ENCODE results near the gene SH3RF1. TPM values are rescaled to one million over a fixed set of nuclear protein-coding genes. Genes with fewer than 3 reads are reported as not detected.

The SH3RF1 gene
- total RNA-seq, 2 donors from 2014 or later = 7.8 to 12.4 TPM

GRCh38 chr4:169189372-169189771, 81.4 kb downstream of the SH3RF1 start:
- DNase-seq (ENCODE audit: low spot score) = no peak
- Histone ChIP-seq H3K27ac (no peak overlapping the region), H3K9me3 (no peaks in the 10 kb centered on the region), H3K36me3 (no peaks in the 10 kb centered on the region), H3K4me1 (no peaks in the 10 kb centered on the region), H3K4me3 (no peak overlapping the region), H3K27me3 (no peaks in the 10 kb centered on the region)
- no peak for TF ChIP-seq CTCF (IDR thresholded peaks at IDR 0.05)

DNA sequence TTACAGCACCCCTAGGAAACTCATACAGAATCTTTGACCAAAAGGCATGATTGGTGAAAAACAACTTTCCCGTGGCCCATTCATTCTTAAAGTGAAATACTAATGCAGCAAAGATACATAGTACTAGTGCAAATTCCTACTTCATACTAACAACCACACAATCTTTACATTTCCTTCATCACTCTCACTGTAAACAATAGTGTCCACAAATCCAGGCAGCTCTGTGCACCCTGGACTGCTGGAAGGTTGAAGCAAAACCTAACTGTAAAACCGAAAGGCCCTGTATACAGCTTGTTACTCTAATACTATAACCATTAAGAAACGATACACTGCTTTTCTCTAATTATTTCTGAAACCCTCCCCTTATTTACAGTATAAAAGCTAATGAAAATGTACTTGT, 82.6 kb downstream of the SH3RF1 start:
- Histone ChIP-seq H3K4me3 (no peak overlapping the region), H3K36me3 (no peaks in the 10 kb centered on the region), H3K27ac (no peak overlapping the region), H3K9me3 (no peaks in the 10 kb centered on the region), H3K4me1 (no peaks in the 10 kb centered on the region), H3K27me3 (no peaks in the 10 kb centered on the region)
- no peak for DNase-seq (ENCODE audit: low spot score)
- TF ChIP-seq CTCF (IDR thresholded peaks at IDR 0.05) = no peak

- H3K27ac ChIP-seq = no peak overlapping the region
- DNase-seq (ENCODE audit: low spot score) = no peak
Observed at GRCh38 chr4:169185133-169185956, 85.4 kb downstream of the SH3RF1 start.

GRCh38 chr4:169184686-169185085, 86.1 kb downstream of the SH3RF1 start:
- TF ChIP-seq CTCF (IDR thresholded peaks at IDR 0.05) = no peak

More at GRCh38 chr4:169185133-169185956, 85.4 kb downstream of the SH3RF1 start:
- no peaks in the 10 kb centered on the region for H3K27me3 ChIP-seq
- no peak overlapping the region for H3K4me3 ChIP-seq
- no peaks in the 10 kb centered on the region for H3K36me3 ChIP-seq
- TF ChIP-seq CTCF (IDR thresholded peaks at IDR 0.05) = no peak
- H3K9me3 ChIP-seq = no peaks in the 10 kb centered on the region
- peaks cover 0 to under 1% of the 10 kb centered on the region in 2 donors for H3K4me1 ChIP-seq

DNA sequence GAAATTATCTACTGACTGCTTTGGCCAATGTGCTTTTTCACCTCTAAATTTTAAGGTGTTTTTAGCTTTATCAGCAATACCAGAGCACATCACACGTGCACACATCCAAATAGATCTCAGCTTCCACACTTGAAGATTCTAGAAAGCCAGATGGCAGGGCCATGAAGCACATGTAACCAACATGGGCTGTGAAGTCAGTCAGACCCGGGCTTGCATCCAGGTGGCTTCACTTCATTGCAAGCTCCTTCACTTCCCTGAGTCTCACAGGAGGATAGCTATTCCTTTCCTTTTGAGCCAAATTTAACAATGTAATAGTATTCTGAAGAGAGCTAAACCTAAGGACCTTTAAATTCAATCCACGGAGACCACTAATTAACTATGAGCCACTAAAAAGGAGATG, 86.5 kb downstream of the SH3RF1 start:
- H3K27ac ChIP-seq = no peak overlapping the region
- no peak overlapping the region for H3K4me3 ChIP-seq
- peaks cover 0 to 3% of the 10 kb centered on the region in 2 donors for H3K4me1 ChIP-seq
- no peaks in the 10 kb centered on the region for H3K36me3 ChIP-seq
- no peak for DNase-seq (ENCODE audit: low spot score)
- TF ChIP-seq CTCF (IDR thresholded peaks at IDR 0.05) = no peak
- H3K27me3 ChIP-seq = no peaks in the 10 kb centered on the region
- H3K9me3 ChIP-seq = no peaks in the 10 kb centered on the region

More at GRCh38 chr4:169184686-169185085, 86.1 kb downstream of the SH3RF1 start:
- H3K4me3 ChIP-seq = no peak overlapping the region
- H3K36me3 ChIP-seq = no peaks in the 10 kb centered on the region
- no peak overlapping the region for H3K27ac ChIP-seq
- no peaks in the 10 kb centered on the region for H3K27me3 ChIP-seq
- H3K9me3 ChIP-seq = no peaks in the 10 kb centered on the region
- peaks cover 0 to 3% of the 10 kb centered on the region in 2 donors for H3K4me1 ChIP-seq
- no peak for DNase-seq (ENCODE audit: low spot score)

All from right atrium auricular region (tissue), 2 donors.